Measurements from ENCODE around the gene RBM15B. TPM values are rescaled to one million over a fixed set of nuclear protein-coding genes. Genes with fewer than 3 reads are reported as not detected.

Gene RBM15B
- total RNA-seq, 3 donors from 2014 or later: 28.5 to 35.0 (median 28.8) TPM

GRCh38 chr3:51434110-51434509, 43.0 kb downstream of the RBM15B start:
- no peaks in the 10 kb centered on the region for H3K4me1 ChIP-seq (ENCODE audit: low read depth)
- no peak for ATAC-seq
- DNase-seq: no peak
- intact Hi-C loops (cut with DNase I, micrococcal nuclease): no loop called here
- H3K9me3 ChIP-seq: no peaks in the 10 kb centered on the region
- no peaks in the 10 kb centered on the region for H3K36me3 ChIP-seq (ENCODE audit: low read depth)
- no peak for TF ChIP-seq CTCF (IDR thresholded peaks at IDR 0.05)
- H3K4me3 ChIP-seq: no peak overlapping the region

- DNase-seq (peak in 1 of 3 donors; percentile 77), ATAC-seq (peak; percentile 91)
- Histone ChIP-seq H3K4me1 (ENCODE audit: low read depth) (no peaks in the 10 kb centered on the region), H3K4me3 (no peak overlapping the region), H3K36me3 (ENCODE audit: low read depth) (no peaks in the 10 kb centered on the region), H3K9me3 (no peaks in the 10 kb centered on the region)
- peak; percentile 37 for TF ChIP-seq CTCF (IDR thresholded peaks at IDR 0.05)
- intact Hi-C loops (cut with DNase I, micrococcal nuclease): no loop called here
Observed at GRCh38 chr3:51434746-51435327, 43.8 kb downstream of the RBM15B start.

GRCh38 chr3:51436998-51437639, 46.0 kb downstream of the RBM15B start:
- TF ChIP-seq CTCF (IDR thresholded peaks at IDR 0.05): no peak
- no peaks in the 10 kb centered on the region for H3K9me3 ChIP-seq
- no peaks in the 10 kb centered on the region for H3K36me3 ChIP-seq (ENCODE audit: low read depth)
- H3K4me3 ChIP-seq: no peak overlapping the region
- no peak for DNase-seq
- no peak for ATAC-seq
- H3K4me1 ChIP-seq (ENCODE audit: low read depth): no peaks in the 10 kb centered on the region
- intact Hi-C loops (cut with DNase I, micrococcal nuclease): no loop called here

- Histone ChIP-seq H3K9me3 (no peaks in the 10 kb centered on the region), H3K36me3 (ENCODE audit: low read depth) (no peaks in the 10 kb centered on the region), H3K4me1 (ENCODE audit: low read depth) (no peaks in the 10 kb centered on the region), H3K4me3 (no peak overlapping the region)
- ATAC-seq (no peak), DNase-seq (no peak)
- TF ChIP-seq CTCF (IDR thresholded peaks at IDR 0.05): no peak
- intact Hi-C loops (cut with DNase I, micrococcal nuclease): no loop called here
Observed at GRCh38 chr3:51441282-51442030, 50.4 kb downstream of the RBM15B start.

GRCh38 chr3:51445544-51446280, 54.6 kb downstream of the RBM15B start:
- Histone ChIP-seq H3K36me3 (ENCODE audit: low read depth) (no peaks in the 10 kb centered on the region), H3K4me1 (ENCODE audit: low read depth) (no peaks in the 10 kb centered on the region), H3K9me3 (no peaks in the 10 kb centered on the region), H3K4me3 (no peak overlapping the region)
- intact Hi-C loops (cut with DNase I, micrococcal nuclease): no loop called here
- no peak for TF ChIP-seq CTCF (IDR thresholded peaks at IDR 0.05)
- DNase-seq (no peak), ATAC-seq (no peak)

Other genes with a start within 250 kb of the RBM15B start
- gene MANF, start 6.0 kb upstream of the RBM15B start, total RNA-seq: 10 to 100 TPM; 35.4 to 91.1 (median 47.2) TPM
- 10 to 100 TPM; 18.0 to 26.0 (median 18.8) TPM for gene DCAF1, start 108.7 kb downstream of the RBM15B start, total RNA-seq
- 10 to 100 TPM; 16.1 to 32.8 (median 16.3) TPM for gene RAD54L2, start 147.4 kb downstream of the RBM15B start, total RNA-seq